BJ (cell line): ENCODE data around the gene PKLR. TPM values are rescaled to one million over a fixed set of nuclear protein-coding genes. Genes with fewer than 3 reads are reported as not detected.
"Not testable (repeated sequence)": the region's sequence is repeated elsewhere in the genome, so short reads cannot be mapped to it uniquely, and the experiment has no call there.

Source experiments
- CTCF ChIA-PET: fragments of 350-600 bp; formaldehyde crosslinking; extraction: SDS; loops from one replicate; lab custom pipeline; 2021; ENCODE audit warnings: antibody characterized with exemption, inconsistent platforms; lab: Yijun Ruan, JAX
- POLR2A ChIA-PET: fragments of 300-600 bp; sonication (Branson Sonifier 250); formaldehyde crosslinking; extraction: SDS; loops from one replicate; lab custom pipeline; 2021; ENCODE audit warnings: antibody characterized with exemption; lab: Charles Lee
- DNase-seq: peaks from one replicate; pipeline ENCODE4 v3.0.0-alpha.2; 2011; ENCODE audit warnings: low read depth
- H3K27me3 ChIP-seq: 2 replicates; pipeline ENCODE4 v1.6.0; 2011; ENCODE audit warnings: low read length; ENCODE audit not compliant: control insufficient read depth, insufficient read depth
- H3K36me3 ChIP-seq: 2 replicates; pipeline ENCODE4 v1.5.1; 2011; ENCODE audit warnings: low read length; ENCODE audit not compliant: control insufficient read depth, insufficient read depth
- H3K4me3 ChIP-seq: 2 replicates; pipeline ENCODE4 v1.5.1; 2011; ENCODE audit warnings: low read depth, mild to moderate bottlenecking, control low read depth, low read length
- CTCF ChIP-seq: IDR thresholded peaks from 2 replicates; pipeline ENCODE4 v1.5.1; 2011; ENCODE audit warnings: low read depth, mild to moderate bottlenecking, control low read depth, inconsistent platforms, low read length, moderate library complexity; ENCODE audit not compliant: insufficient read depth
- polyA minus RNA-seq: library from RNA; depleted of rRNA, polyadenylated mRNA; stranded (reverse); fragments of >200 nt; gene quantifications from 2 replicates; pipeline ENCODE4 v1.2.3, GENCODE V29; 2011; rRNA and poly(A)+ RNA removed
- polyA plus RNA-seq: library from polyadenylated mRNA; depleted of rRNA; stranded (reverse); fragments of >200 nt; gene quantifications from 2 replicates; pipeline ENCODE4 v1.2.3, GENCODE V29; 2011; rRNA removed

The PKLR gene
- 0.02 TPM in 2 replicates for polyA plus RNA-seq
- 0.05 TPM in 1 of 2 replicates, not detected in the other for polyA minus RNA-seq

GRCh38 chr1:155301342-155301841 is at the start of gene PKLR:
Gene PKLR (minus strand): TSS chr1:155301438. CDS start chr1:155301395, 43 bp downstream.
- CTCF ChIA-PET: interaction anchor here (2.2 kb wide), 1 partner anchor 51 kb away, joined by 10 read pairs; no protein-coding TSS in a partner anchor
- no peak for TF ChIP-seq CTCF
- Histone ChIP-seq H3K4me3 (no peak within 1 kb of the TSS), H3K36me3 (no peaks in the 10 kb centered on the region), H3K27me3 (peaks cover 7% of the 10 kb centered on the region)
- no peak for DNase-seq
- POLR2A ChIA-PET: no interaction called here

GRCh38 chr1:155342842-155343241 is 41.6 kb upstream of the PKLR start:
- Histone ChIP-seq H3K27me3 (no peaks in the 10 kb centered on the region), H3K36me3 (peaks cover 24% of the 10 kb centered on the region), H3K4me3 (no peak overlapping the region)
- no peak for TF ChIP-seq CTCF
- DNase-seq: no peak
- POLR2A ChIA-PET: no interaction called here
- CTCF ChIA-PET: interaction anchor here (0.6 to 1.4 kb wide), 2 partner anchors 18 to 770 kb away, joined by 3 to 7 read pairs; no protein-coding TSS in a partner anchor

- ChIA-PET CTCF (interaction anchor here (0.7 to 1.5 kb wide), 3 partner anchors 15 to 63 kb away, joined by 3 to 8 read pairs (median 3); no protein-coding TSS in a partner anchor), POLR2A (no interaction called here)
- Histone ChIP-seq H3K27me3 (no peaks in the 10 kb centered on the region), H3K36me3 (peaks cover 23% of the 10 kb centered on the region), H3K4me3 (no peak overlapping the region)
- no peak for TF ChIP-seq CTCF
- no peak for DNase-seq
Measured at GRCh38 chr1:155339515-155340097, 38.4 kb upstream of the PKLR start.

- TF ChIP-seq CTCF: no peak
- no peak for DNase-seq
- Histone ChIP-seq H3K36me3 (peaks cover 25% of the 10 kb centered on the region), H3K27me3 (no peaks in the 10 kb centered on the region), H3K4me3 (no peak overlapping the region)
- POLR2A ChIA-PET: no interaction called here
- CTCF ChIA-PET: interaction anchor here (1.2 to 1.7 kb wide), 3 partner anchors 10 to 84 kb away, joined by 3 to 8 read pairs (median 3); no protein-coding TSS in a partner anchor
Measured at GRCh38 chr1:155334962-155335361, 33.7 kb upstream of the PKLR start.

GRCh38 chr1:155329980-155330598 is 28.9 kb upstream of the PKLR start:
- peaks cover 16% of the 10 kb centered on the region for H3K36me3 ChIP-seq
- H3K27me3 ChIP-seq: no peaks in the 10 kb centered on the region
- CTCF ChIA-PET: no interaction called here
- TF ChIP-seq CTCF: no peak
- H3K4me3 ChIP-seq: no peak overlapping the region
- no peak for DNase-seq
- POLR2A ChIA-PET: no interaction called here

GRCh38 chr1:155328856-155329255 is 27.6 kb upstream of the PKLR start:
- peaks cover 14% of the 10 kb centered on the region for H3K36me3 ChIP-seq
- DNase-seq, H3K4me3 ChIP-seq, POLR2A ChIA-PET, H3K27me3 ChIP-seq: not testable (repeated sequence)
- CTCF ChIA-PET: interaction anchor here (1.0 to 3.6 kb wide), 2 partner anchors 78 to 135 kb away, joined by 3 to 26 read pairs; no protein-coding TSS in a partner anchor
